ENCODE results near the gene PUM1. TPM values are rescaled to one million over a fixed set of nuclear protein-coding genes. Genes with fewer than 3 reads are reported as not detected.

PUM1 gene
- total and polyA plus RNA-seq, 10 of the 15 experiments (the other 5 are each of a cell fraction or from before 2014, with no cell fraction given): 21.4 to 75.3 (median 42.4) TPM

GRCh38 chr1:31027693-31028526, 37.6 kb downstream of the PUM1 start (continued):
- TF ChIP-seq MLLT1 (IDR thresholded peaks at IDR 0.05) (no peak), JUND (IDR thresholded peaks at IDR 0.05; ENCODE audit: low read depth, low read length) (no peak), SREBF1 (IDR thresholded peaks at IDR 0.05; ENCODE audit: low read length) (no peak), HDAC2 (IDR thresholded peaks at IDR 0.05) (no peak), IKZF1 (conservative IDR thresholded peaks at IDR 0.05) (peak; percentile 55; the same call in 1 of the 2 replicates), NBN (IDR thresholded peaks at IDR 0.05) (no peak), TARDBP (IDR thresholded peaks at IDR 0.05; ENCODE audit: borderline replicate concordance) (no peak), CBX3 (IDR thresholded peaks at IDR 0.05; ENCODE audit: borderline replicate concordance, low read depth) (no peak)

GRCh38 chr1:31022259-31022658, 43.3 kb downstream of the PUM1 start:
- no peaks in the 10 kb centered on the region for H3K27me3 ChIP-seq (replicated peaks in 1 of 2; ENCODE audit: control insufficient read depth in 2 of 2, insufficient read depth in 2 of 2, low read length in 1 of 2)
- no peak overlapping the region for H3K4me3 ChIP-seq
- H3K27ac ChIP-seq (ENCODE audit: control insufficient read depth, insufficient read depth): no peak overlapping the region
- intact Hi-C loops (cut with micrococcal nuclease; ENCODE audit: unreplicated experiment): no loop called here
- FAIRE-seq (no peak), DNase-seq (ENCODE audit: low read depth, low spot score) (no peak), ATAC-seq (no peak)
- in situ Hi-C loops (cut with MboI): no loop called here
- no peak overlapping the region for H2AFZ ChIP-seq (ENCODE audit: control insufficient read depth, low read depth, low read length)
- no peaks in the 10 kb centered on the region for H3K9me3 ChIP-seq (replicated peaks; ENCODE audit: control insufficient read depth, insufficient read depth, low read length)
- CTCF ChIA-PET: interaction anchor here (1.3 to 2.1 kb wide), 2 partner anchors 12 to 28 kb away, joined by 3 to 9 read pairs; no protein-coding TSS in a partner anchor
- no peak overlapping the region for H3K4me2 ChIP-seq (ENCODE audit: control insufficient read depth, insufficient read depth)
- H3K79me2 ChIP-seq (ENCODE audit: control insufficient read depth, insufficient read depth, low read length): peaks cover 90% of the 10 kb centered on the region
- H3K36me3 ChIP-seq (ENCODE audit: control insufficient read depth in 2 of 2, insufficient read depth in 2 of 2, low read length in 1 of 2): peaks cover 2 to 26% of the 10 kb centered on the region in 2 experiments
- H3K9ac ChIP-seq (ENCODE audit: control insufficient read depth, insufficient read depth, low read length): no peak overlapping the region
- BruUV-seq (replicated peaks): no TSS peak
- WGBS (ENCODE audit: insufficient coverage, insufficient replicate concordance, low lambda C conversion rate, missing lambda C conversion rate): 96% methylated on average over 2 of the region's 2 CpGs
- SMC1A ChIA-PET (ENCODE audit: uncharacterized antibody, unreplicated experiment): interaction anchor here (1.6 to 1.9 kb wide), 2 partner anchors 12 to 19 kb away, joined by 8 to 9 read pairs; no protein-coding TSS in a partner anchor
- POLR2A ChIA-PET: no interaction called here
- RAD21 ChIA-PET (ENCODE audit: unreplicated experiment): interaction anchor here (1.3 kb wide), 1 partner anchor 13 kb away, joined by 5 read pairs; no protein-coding TSS in a partner anchor
- H3K4me1 ChIP-seq (ENCODE audit: control insufficient read depth, insufficient read depth, low read length): no peaks in the 10 kb centered on the region
- H4K20me1 ChIP-seq (ENCODE audit: control insufficient read depth, insufficient read depth): peaks cover 4% of the 10 kb centered on the region; the same call in 1 of the 2 replicates
- no peak for TF ChIP-seq RFX5 (IDR thresholded peaks at IDR 0.05; ENCODE audit: low read depth, low read length)
- no peak for TF ChIP-seq HDAC6 (IDR thresholded peaks at IDR 0.05; ENCODE audit: unreplicated experiment)
- no peak for TF ChIP-seq JUNB (IDR thresholded peaks at IDR 0.05)
- TF ChIP-seq ZBTB40 (IDR thresholded peaks at IDR 0.05; ENCODE audit: borderline replicate concordance): no peak
- no peak for TF ChIP-seq MEF2A (IDR thresholded peaks at IDR 0.05; ENCODE audit: insufficient read depth, low read depth, low read length)
- TF ChIP-seq NFYB (IDR thresholded peaks at IDR 0.05; ENCODE audit: insufficient read depth, low read depth, low read length): no peak
- no peak for TF ChIP-seq MTA2 (IDR thresholded peaks at IDR 0.05; ENCODE audit: low read depth)

Measured in GM12878 (cell line).